ENCODE measurements around the gene CXXC1. TPM values are rescaled to one million over a fixed set of nuclear protein-coding genes. Genes with fewer than 3 reads are reported as not detected.

The CXXC1 gene
- total and polyA plus RNA-seq, 4 donors: 21.7 to 38.4 (median 30.0) TPM

DNA sequence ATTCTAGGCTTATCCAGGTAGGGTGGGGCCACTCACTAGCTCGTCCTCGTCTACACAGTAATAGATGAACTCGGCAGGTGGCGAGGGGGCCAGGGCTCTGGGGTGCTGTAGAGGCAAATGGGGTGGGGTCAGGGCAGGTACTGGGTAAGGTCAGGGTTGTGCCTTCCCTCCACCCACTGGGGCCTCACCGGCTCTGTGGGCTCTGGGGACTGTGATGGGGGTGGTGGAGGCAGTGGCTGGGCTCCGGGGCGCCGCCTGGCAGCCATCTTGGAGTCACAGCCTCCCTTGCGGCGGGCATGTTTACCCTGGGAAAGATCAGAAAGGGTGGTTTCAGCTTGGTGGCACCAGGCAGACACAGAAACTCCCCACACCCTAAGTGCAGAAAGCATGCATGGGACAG, 12.6 kb downstream of the CXXC1 start:
- Histone ChIP-seq H3K9ac (ENCODE audit: low read depth in 1 of 2, low read length in 2 of 2) (no peak overlapping the region), H3K9me3 (ENCODE audit: control insufficient read depth in 4 of 4, low read length in 3 of 4) (no peaks in the 10 kb centered on the region), H3K4me3 (ENCODE audit: low read depth in 1 of 3, low read length in 3 of 3) (no peak overlapping the region), H3K4me1 (ENCODE audit: control insufficient read depth in 4 of 4, insufficient read depth in 4 of 4, low read length in 3 of 4) (peaks cover 2 to 11% (median 9%) of the 10 kb centered on the region in 4 donors), H3K27ac (ENCODE audit: low read depth in 1 of 2, low read length in 2 of 2) (no peak overlapping the region), H3K36me3 (ENCODE audit: control insufficient read depth in 4 of 4, insufficient read depth in 3 of 4, low read depth in 1 of 4, low read length in 3 of 4) (peaks cover 29 to 75% (median 65%) of the 10 kb centered on the region in 4 donors), H3K27me3 (ENCODE audit: control insufficient read depth in 4 of 4, insufficient read depth in 4 of 4, low read length in 3 of 4) (no peaks in the 10 kb centered on the region)
- WGBS: 98% methylated on average over 10 of the region's 10 CpGs
- TF ChIP-seq, protein P1, sequence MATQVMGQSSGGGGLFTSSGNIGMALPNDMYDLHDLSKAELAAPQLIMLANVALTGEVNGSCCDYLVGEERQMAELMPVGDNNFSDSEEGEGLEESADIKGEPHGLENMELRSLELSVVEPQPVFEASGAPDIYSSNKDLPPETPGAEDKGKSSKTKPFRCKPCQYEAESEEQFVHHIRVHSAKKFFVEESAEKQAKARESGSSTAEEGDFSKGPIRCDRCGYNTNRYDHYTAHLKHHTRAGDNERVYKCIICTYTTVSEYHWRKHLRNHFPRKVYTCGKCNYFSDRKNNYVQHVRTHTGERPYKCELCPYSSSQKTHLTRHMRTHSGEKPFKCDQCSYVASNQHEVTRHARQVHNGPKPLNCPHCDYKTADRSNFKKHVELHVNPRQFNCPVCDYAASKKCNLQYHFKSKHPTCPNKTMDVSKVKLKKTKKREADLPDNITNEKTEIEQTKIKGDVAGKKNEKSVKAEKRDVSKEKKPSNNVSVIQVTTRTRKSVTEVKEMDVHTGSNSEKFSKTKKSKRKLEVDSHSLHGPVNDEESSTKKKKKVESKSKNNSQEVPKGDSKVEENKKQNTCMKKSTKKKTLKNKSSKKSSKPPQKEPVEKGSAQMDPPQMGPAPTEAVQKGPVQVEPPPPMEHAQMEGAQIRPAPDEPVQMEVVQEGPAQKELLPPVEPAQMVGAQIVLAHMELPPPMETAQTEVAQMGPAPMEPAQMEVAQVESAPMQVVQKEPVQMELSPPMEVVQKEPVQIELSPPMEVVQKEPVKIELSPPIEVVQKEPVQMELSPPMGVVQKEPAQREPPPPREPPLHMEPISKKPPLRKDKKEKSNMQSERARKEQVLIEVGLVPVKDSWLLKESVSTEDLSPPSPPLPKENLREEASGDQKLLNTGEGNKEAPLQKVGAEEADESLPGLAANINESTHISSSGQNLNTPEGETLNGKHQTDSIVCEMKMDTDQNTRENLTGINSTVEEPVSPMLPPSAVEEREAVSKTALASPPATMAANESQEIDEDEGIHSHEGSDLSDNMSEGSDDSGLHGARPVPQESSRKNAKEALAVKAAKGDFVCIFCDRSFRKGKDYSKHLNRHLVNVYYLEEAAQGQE (IDR thresholded peaks at IDR 0.05): no peak
- TF ChIP-seq EGR1 (IDR thresholded peaks at IDR 0.05; ENCODE audit: low read depth in 2 of 2) (no peak), FOXA1 (IDR thresholded peaks at IDR 0.05) (no peak), TAF1 (conservative IDR thresholded peaks at IDR 0.05) (no peak), SP1 (IDR thresholded peaks at IDR 0.05) (no peak), GABPA (IDR thresholded peaks at IDR 0.05 in 1 of 2, conservative IDR thresholded peaks at IDR 0.05 in 1 of 2) (no peak), NR2F2 (IDR thresholded peaks at IDR 0.05) (no peak), HNF4G (IDR thresholded peaks at IDR 0.05) (no peak), RXRA (IDR thresholded peaks at IDR 0.05) (no peak), CTCF (IDR thresholded peaks at IDR 0.05; ENCODE audit: low read depth, low read length, missing input control) (no peak), HNF4A (conservative IDR thresholded peaks at IDR 0.05) (no peak), JUND (IDR thresholded peaks at IDR 0.05) (no peak)
- TF ChIP-seq, protein P2, sequence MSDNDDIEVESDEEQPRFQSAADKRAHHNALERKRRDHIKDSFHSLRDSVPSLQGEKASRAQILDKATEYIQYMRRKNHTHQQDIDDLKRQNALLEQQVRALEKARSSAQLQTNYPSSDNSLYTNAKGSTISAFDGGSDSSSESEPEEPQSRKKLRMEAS (IDR thresholded peaks at IDR 0.05): no peak
- DNase-seq (ENCODE audit: low spot score): no peak

GRCh38 chr18:50274044-50274442, 13.4 kb downstream of the CXXC1 start:
- H3K27me3 ChIP-seq (ENCODE audit: control insufficient read depth in 4 of 4, insufficient read depth in 4 of 4, low read length in 3 of 4): no peaks in the 10 kb centered on the region
- H3K9me3 ChIP-seq (ENCODE audit: control insufficient read depth in 4 of 4, low read length in 3 of 4): no peaks in the 10 kb centered on the region
- no peak overlapping the region for H3K4me3 ChIP-seq (ENCODE audit: low read depth in 1 of 3, low read length in 3 of 3)
- H3K9ac ChIP-seq (ENCODE audit: low read depth in 1 of 2, low read length in 2 of 2): no peak overlapping the region
- H3K27ac ChIP-seq (ENCODE audit: low read depth in 1 of 2, low read length in 2 of 2): no peak overlapping the region
- TF ChIP-seq JUND (IDR thresholded peaks at IDR 0.05) (no peak), YY1 (IDR thresholded peaks at IDR 0.05) (no peak), FOXA2 (IDR thresholded peaks at IDR 0.05) (no peak), ATF3 (IDR thresholded peaks at IDR 0.05) (no peak), RXRA (IDR thresholded peaks at IDR 0.05) (no peak), TAF1 (conservative IDR thresholded peaks at IDR 0.05) (no peak), CTCF (IDR thresholded peaks at IDR 0.05; ENCODE audit: low read depth, low read length, missing input control) (no peak), GABPA (IDR thresholded peaks at IDR 0.05 in 1 of 2, conservative IDR thresholded peaks at IDR 0.05 in 1 of 2) (no peak), RAD21 (IDR thresholded peaks at IDR 0.05) (no peak), EGR1 (IDR thresholded peaks at IDR 0.05; ENCODE audit: low read depth in 2 of 2) (no peak), HNF4A (conservative IDR thresholded peaks at IDR 0.05) (no peak), NR2F2 (IDR thresholded peaks at IDR 0.05) (no peak), ZBTB33 (IDR thresholded peaks at IDR 0.05) (no peak), FOXA1 (IDR thresholded peaks at IDR 0.05) (no peak)
- DNase-seq (ENCODE audit: low spot score): no peak
- WGBS: 98% methylated on average over 17 of the region's 17 CpGs
- peaks cover 29 to 84% (median 70%) of the 10 kb centered on the region in 4 donors for H3K36me3 ChIP-seq (ENCODE audit: control insufficient read depth in 4 of 4, insufficient read depth in 3 of 4, low read depth in 1 of 4, low read length in 3 of 4)
- peaks cover 0 to 3% (median under 1%) of the 10 kb centered on the region in 4 donors for H3K4me1 ChIP-seq (ENCODE audit: control insufficient read depth in 4 of 4, insufficient read depth in 4 of 4, low read length in 3 of 4)
